ENCODE measurements around the gene DOCK1.

Gene DOCK1

DNA sequence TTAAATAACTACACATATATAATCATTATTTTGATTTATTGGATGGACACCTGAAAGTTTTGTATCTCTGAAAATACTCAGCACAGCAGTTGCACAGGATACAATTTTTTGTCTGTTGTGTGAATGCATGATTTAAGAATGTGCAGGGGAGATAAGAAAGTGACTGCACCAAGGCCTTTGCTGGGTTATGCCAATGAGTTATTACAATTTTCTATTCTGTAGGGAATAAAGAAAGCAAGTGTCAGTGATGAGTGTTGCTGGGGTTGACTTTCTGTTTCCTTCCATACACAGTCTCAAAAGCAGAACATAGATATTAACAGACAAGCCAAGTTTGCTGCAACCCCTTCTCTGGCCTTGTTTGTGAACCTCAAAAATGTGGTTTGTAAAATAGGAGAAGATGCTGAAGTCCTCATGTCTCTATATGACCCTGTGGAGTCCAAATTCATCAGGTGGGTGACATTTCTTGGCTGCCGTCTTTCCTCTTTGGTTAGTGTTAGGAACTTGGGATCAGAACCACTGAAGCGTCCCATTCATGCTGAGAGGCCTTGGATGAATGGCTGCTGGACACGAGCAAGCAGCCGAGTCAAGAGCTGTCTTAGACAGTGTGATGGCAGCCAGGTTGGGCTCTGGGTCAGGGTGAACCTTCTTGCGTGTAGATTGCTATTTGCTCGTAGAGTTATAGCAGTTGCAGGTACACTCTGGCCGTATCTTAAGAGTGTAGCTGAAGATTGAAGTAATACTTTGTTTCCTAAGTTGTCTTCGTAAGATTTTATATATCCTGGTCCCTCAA lies 92.8 kb downstream of the DOCK1 start:
- H3K4me3 ChIP-seq (replicated peaks in 1 of 2; ENCODE audit: low read depth in 2 of 2, low read length in 2 of 2): no peak overlapping the region
- DNase-seq (ENCODE audit: low read depth in 2 of 2): peak in 1 of 2 donors; percentile 11
- TF ChIP-seq, protein P1, sequence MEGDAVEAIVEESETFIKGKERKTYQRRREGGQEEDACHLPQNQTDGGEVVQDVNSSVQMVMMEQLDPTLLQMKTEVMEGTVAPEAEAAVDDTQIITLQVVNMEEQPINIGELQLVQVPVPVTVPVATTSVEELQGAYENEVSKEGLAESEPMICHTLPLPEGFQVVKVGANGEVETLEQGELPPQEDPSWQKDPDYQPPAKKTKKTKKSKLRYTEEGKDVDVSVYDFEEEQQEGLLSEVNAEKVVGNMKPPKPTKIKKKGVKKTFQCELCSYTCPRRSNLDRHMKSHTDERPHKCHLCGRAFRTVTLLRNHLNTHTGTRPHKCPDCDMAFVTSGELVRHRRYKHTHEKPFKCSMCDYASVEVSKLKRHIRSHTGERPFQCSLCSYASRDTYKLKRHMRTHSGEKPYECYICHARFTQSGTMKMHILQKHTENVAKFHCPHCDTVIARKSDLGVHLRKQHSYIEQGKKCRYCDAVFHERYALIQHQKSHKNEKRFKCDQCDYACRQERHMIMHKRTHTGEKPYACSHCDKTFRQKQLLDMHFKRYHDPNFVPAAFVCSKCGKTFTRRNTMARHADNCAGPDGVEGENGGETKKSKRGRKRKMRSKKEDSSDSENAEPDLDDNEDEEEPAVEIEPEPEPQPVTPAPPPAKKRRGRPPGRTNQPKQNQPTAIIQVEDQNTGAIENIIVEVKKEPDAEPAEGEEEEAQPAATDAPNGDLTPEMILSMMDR (IDR thresholded peaks at IDR 0.05; ENCODE audit: low read depth, low read length): no peak

DNA sequence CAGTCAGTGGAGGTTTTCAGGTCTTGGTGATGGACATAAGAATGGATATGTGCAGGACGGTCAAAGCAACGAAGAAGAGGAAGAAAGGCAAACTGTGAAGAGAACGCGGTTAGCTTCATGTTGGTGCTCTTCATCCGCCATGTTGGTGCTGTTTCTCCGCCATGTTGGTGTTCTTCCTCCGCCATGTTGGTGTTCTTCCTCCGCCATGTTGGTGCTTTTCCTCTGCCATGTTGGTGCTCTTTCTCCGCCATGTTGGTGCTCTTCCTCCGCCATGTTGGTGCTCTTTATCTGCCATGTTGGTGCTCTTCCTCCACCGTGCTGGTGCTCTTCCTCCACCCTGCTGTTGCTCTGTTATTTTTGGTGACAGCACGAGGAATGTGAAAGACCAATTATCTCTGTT lies 95.4 kb downstream of the DOCK1 start:
- DNase-seq (ENCODE audit: low read depth in 2 of 2): no peak
- no peak overlapping the region for H3K4me3 ChIP-seq (replicated peaks in 1 of 2; ENCODE audit: low read depth in 2 of 2, low read length in 2 of 2)
- TF ChIP-seq, protein P1 (IDR thresholded peaks at IDR 0.05; ENCODE audit: low read depth, low read length): no peak

DNA sequence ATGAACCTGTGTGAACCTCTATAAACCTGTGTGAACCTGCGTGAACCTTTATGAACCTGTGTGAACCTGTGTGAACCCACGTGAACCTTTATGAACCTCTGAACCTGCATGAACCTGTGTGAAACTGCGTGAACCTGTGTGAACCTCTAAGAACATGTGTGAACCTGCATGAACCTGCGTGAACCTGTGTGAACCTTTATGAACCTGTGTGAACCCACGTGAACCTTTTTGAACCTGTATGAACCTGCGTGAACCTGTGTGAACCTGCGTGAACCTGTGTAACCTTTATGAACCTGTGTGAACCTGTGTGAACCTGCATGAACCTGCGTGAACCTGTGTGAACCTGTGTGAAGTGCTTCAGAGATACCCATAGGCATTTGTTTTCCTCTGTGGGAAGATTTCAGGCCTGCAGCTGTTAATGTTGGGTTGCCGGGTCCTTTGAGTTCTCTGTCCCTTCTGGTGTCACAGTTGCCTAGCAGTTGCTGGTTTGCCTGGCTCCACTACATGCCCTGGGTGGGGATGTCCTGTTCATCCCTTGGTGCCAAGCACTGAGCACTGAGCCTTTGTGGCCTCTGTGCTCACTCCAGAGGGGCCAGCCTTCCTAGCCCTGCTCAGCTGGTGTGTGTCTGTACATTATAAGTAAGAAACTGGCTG lies 97.9 kb downstream of the DOCK1 start:
- TF ChIP-seq, protein P1 (IDR thresholded peaks at IDR 0.05; ENCODE audit: low read depth, low read length): no peak
- no peak for DNase-seq (ENCODE audit: low read depth in 2 of 2)
- no peak overlapping the region for H3K4me3 ChIP-seq (replicated peaks in 1 of 2; ENCODE audit: low read depth in 2 of 2, low read length in 2 of 2)

DNA sequence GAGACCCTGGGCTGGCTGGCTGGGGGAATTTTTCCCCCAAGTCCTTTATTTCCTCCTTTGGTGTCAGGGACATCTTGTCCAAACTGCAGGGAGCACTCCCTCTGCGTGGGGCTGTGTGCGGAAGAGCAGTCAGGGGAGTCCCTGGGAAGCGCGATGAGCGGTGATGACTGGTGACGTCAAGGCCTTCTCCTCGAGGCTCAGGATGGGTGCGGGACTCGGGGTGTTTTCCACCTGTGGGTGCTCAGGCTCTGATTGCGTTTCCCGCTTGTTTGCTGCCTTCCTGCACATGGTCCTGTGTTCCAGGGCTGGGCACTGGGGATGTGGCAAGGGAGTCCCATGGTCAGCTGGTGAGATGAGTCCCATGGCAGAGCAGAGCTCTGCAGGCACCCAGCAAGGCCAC lies 101.2 kb downstream of the DOCK1 start:
- no peak for DNase-seq (ENCODE audit: low read depth in 2 of 2)
- no peak overlapping the region for H3K4me3 ChIP-seq (replicated peaks in 1 of 2; ENCODE audit: low read depth in 2 of 2, low read length in 2 of 2)
- TF ChIP-seq, protein P1 (IDR thresholded peaks at IDR 0.05; ENCODE audit: low read depth, low read length): no peak

DNA sequence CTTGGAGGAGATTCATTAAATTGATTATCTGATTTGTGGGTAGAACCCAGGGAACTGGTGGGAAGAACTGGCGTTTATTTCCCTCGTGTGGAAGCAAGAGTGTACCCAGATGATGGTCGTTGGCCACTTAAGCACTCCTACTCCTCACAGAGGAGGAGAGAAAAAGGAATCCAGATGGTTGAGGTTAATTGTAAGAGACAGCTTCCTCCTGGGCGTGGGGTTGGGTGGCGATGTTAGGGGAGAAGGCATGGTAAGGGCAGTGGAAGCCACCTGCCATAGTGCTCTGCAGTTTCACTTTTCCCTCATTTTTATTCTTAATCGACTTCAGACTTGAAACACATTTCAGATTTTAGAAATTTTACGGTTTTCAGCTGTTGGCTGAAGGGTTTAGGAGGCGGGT lies 104.1 kb downstream of the DOCK1 start:
- no peak overlapping the region for H3K4me3 ChIP-seq (replicated peaks in 1 of 2; ENCODE audit: low read depth in 2 of 2, low read length in 2 of 2)
- TF ChIP-seq, protein P1 (IDR thresholded peaks at IDR 0.05; ENCODE audit: low read depth, low read length): no peak
- DNase-seq (ENCODE audit: low read depth in 2 of 2): no peak

DNA sequence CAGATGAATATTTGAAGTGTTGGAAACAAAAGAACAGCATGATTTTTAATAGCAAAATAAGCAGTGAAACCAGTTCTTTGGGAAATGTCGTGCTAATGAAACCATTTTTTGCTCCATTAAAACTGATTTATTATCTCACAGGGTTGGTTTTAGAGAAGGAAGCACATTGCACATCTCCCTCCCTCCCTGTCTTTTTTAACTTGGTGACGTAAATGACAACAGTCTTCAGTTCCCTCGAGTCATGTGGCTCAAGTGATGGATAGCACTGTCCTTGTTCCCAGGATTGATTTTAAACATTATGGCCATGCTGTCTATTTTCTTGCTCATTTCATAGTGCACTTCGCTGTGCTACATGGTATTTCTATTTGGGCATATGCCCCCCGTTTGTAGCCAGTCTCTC lies 105.9 kb downstream of the DOCK1 start:
- TF ChIP-seq, protein P1 (IDR thresholded peaks at IDR 0.05; ENCODE audit: low read depth, low read length): no peak
- no peak for DNase-seq (ENCODE audit: low read depth in 2 of 2)
- no peak overlapping the region for H3K4me3 ChIP-seq (replicated peaks in 1 of 2; ENCODE audit: low read depth in 2 of 2, low read length in 2 of 2)
